GM10266 (cell line): ENCODE results near the gene TBC1D21.

Experiments
- DNase-seq: peaks from one replicate; pipeline ENCODE4 v3.0.0; 2012; ENCODE audit errors: extremely low spot score
- TF ChIP-seq, protein P1 (sequence below): IDR thresholded peaks from 2 replicates; pipeline ENCODE4 v1.5.1; 2012; ENCODE audit warnings: mild to moderate bottlenecking, low read depth; ENCODE audit not compliant: control insufficient read depth, insufficient read depth; ENCODE audit errors: missing control alignments

The TBC1D21 gene

GRCh38 chr15:73881579-73882320 is 8.4 kb downstream of the TBC1D21 start:
- TF ChIP-seq, protein P1, sequence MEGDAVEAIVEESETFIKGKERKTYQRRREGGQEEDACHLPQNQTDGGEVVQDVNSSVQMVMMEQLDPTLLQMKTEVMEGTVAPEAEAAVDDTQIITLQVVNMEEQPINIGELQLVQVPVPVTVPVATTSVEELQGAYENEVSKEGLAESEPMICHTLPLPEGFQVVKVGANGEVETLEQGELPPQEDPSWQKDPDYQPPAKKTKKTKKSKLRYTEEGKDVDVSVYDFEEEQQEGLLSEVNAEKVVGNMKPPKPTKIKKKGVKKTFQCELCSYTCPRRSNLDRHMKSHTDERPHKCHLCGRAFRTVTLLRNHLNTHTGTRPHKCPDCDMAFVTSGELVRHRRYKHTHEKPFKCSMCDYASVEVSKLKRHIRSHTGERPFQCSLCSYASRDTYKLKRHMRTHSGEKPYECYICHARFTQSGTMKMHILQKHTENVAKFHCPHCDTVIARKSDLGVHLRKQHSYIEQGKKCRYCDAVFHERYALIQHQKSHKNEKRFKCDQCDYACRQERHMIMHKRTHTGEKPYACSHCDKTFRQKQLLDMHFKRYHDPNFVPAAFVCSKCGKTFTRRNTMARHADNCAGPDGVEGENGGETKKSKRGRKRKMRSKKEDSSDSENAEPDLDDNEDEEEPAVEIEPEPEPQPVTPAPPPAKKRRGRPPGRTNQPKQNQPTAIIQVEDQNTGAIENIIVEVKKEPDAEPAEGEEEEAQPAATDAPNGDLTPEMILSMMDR: no peak
- no peak for DNase-seq

- DNase-seq: no peak
- TF ChIP-seq, protein P1: no peak
These were observed 9.5 kb downstream of the TBC1D21 start for GRCh38 chr15:73882761-73883419.

- no peak for DNase-seq
- TF ChIP-seq, protein P1: no peak
These were observed 10.8 kb downstream of the TBC1D21 start for GRCh38 chr15:73884159-73884558.

GRCh38 chr15:73885954-73886700 is 12.8 kb downstream of the TBC1D21 start:
- TF ChIP-seq, protein P1: no peak

GRCh38 chr15:73886717-73887345 is 13.5 kb downstream of the TBC1D21 start:
- TF ChIP-seq, protein P1: no peak
- DNase-seq: no peak

More at GRCh38 chr15:73885954-73886700, 12.8 kb downstream of the TBC1D21 start:
- no peak for DNase-seq

GRCh38 chr15:73887481-73887880 is 14.1 kb downstream of the TBC1D21 start:
- TF ChIP-seq, protein P1: no peak
- no peak for DNase-seq
